Fibroblast of skin of left biceps (primary cell): ENCODE measurements around the gene CAPNS2.
"Not testable (repeated sequence)": the region's sequence is repeated elsewhere in the genome, so short reads cannot be mapped to it uniquely, and the experiment has no call there.

Experiments used
- DNase-seq, 2 experiments: peaks; one replicate each; pipeline ENCODE4 v3.0.0-alpha.2; 2013; ENCODE audit warnings: low read depth in 2 of 2

CAPNS2 gene

GRCh38 chr16:55568207-55568606, 1.7 kb downstream of the CAPNS2 start:
- DNase-seq: no peak

DNA sequence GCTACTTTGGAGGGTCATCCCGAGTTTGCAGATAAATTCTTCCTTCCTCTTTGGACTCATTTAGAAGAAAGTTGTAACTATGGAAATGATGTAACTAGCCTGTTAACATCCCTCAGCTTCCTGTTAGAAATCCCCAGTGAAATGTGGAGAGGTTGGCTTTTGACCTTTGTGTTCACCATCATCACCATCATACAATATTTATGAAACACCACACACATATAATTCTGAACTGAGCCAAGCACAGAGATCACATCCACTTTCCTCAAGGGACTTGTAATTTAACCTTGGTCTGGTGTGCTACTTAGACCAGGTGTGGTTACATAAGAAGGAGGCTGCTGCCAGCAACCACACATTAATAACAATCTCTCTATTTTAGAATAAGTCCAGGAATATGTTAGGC, 2.5 kb downstream of the CAPNS2 start:
- peak; percentile 85 to 90 for DNase-seq

DNA sequence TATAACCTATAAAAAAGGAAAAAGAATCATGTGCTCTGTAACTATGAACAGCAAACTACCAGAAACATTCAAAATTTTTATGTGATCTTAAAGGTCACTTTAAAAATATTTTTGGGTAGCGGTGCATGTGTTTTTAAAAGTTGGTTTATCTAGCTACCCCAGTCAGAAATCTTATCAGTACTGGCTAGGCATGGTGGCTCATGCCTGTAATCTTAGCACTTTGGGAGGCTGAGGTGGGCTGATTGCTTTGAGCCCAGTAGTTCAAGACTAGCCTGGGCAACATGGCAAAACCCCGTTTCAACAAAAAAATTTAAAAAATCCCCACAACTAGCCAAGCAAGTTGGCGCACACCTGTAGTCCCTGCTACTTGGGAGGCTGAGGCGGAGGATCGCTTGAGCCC, 3.7 kb downstream of the CAPNS2 start:
- DNase-seq: no peak

DNA sequence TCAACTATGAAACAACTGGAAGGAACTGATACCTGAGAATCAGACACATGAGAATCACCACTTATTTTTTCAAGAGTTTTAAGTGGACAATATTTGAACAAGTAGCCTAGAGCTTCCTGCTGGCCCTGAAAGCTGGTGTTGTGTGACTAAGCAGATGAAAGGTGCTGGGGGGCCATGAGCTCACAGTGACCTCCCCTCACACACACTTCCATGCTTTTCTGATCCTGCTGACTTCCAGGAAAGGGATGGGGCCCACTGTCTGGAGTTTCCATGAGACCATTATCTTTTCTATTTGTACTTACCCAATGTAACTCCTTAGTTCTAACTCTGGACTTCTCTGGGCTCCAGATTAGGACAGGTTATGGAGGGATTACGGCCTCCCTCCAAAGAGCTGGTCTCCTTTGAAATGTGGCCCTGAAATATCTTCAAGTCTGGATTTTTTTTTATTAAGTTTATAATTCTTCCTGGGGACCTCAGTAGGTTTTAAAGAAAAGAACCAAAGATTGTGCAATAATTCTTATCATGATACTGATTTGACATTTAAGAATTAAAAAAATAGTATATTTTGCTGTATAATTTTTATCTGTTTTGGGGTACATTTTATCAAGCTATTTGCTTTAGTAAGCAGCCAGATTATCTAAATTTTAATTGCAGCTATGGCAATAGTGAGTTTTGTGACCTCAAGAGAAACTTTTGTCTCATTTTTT, 4.9 kb downstream of the CAPNS2 start:
- DNase-seq: no peak

GRCh38 chr16:55572439-55572838, 6.0 kb downstream of the CAPNS2 start:
- no peak for DNase-seq

- DNase-seq: no peak
Measured at GRCh38 chr16:55574811-55575210, 8.3 kb downstream of the CAPNS2 start.

- no peak for DNase-seq
Measured at GRCh38 chr16:55575496-55575895, 9.0 kb downstream of the CAPNS2 start.

DNA sequence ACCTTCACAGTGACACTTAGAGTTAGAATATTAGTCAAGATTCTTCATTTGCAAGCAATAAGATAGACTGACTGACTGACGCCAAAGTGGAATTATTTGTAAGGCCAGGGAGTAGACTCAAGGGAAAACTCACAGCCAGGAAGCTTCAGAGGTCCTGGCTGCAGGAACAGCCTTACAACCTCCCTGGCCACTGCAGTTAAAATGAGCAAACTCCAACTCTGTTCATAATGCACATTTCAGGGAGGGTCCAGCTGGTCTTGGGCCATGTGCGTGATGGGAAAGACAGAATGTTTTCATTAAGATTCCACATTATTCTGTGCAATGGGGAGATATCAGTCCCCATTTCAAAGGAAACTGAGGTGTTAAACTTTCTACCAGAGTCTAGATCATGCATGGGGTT, 9.9 kb downstream of the CAPNS2 start:
- DNase-seq: no peak

DNA sequence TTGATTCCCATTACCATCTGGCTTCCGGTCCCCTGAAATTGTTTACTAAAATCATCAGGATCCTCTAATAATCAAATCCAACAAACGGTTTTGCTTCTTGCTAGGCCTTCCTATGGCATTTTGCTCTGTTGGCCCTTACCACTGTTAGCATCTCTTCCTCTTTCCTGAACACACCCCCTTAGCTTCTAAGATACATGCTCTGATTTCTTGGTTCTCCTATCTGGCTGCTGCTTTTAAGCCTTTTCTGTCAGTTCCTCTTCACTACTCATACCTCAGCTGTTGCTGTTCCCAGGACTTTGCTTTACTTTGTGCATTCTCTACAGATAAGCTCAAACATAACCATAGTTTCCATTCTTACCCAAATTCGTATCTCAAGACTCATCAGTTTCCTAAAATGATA, 11.4 kb downstream of the CAPNS2 start:
- no peak for DNase-seq

GRCh38 chr16:55585631-55586030, 19.1 kb downstream of the CAPNS2 start:
- no peak for DNase-seq

DNA sequence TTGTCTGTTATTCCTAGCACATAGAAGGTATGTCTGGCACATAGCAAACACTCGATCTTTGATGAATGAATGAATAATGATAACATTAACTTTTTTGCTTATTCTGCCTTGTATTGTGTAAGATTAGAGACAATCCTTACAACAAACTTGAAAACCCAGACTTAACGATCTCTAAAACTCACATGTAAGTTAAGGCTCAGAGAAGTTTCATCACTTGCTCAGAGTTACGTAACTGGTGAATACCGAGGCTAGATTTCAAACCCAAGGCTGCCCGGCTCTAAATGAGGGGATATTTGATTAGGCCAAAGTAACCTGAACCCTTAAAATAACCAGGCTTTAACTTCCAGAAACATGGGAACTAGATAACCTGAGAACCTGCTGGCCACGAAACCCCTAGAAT, 22.3 kb downstream of the CAPNS2 start:
- DNase-seq: no peak

DNA sequence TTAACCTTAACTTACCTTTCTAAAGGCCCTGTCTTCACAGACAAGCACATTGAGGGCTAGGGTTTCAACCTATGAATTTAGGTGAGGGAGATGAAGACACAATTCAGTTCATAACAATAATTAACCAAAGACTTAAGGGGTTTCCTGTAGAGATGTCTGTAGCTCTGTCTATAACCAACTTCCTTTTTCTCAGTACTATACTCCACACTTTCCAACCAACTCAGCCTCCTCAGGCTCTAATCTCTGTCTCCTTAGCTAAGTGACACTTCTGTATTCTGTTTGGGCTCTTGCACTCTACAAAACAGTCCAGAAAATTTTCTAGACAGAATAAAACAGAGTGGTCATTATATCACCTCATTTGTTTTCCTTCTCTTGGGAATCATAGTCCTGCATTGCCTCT, 25.8 kb downstream of the CAPNS2 start:
- DNase-seq: no peak

DNA sequence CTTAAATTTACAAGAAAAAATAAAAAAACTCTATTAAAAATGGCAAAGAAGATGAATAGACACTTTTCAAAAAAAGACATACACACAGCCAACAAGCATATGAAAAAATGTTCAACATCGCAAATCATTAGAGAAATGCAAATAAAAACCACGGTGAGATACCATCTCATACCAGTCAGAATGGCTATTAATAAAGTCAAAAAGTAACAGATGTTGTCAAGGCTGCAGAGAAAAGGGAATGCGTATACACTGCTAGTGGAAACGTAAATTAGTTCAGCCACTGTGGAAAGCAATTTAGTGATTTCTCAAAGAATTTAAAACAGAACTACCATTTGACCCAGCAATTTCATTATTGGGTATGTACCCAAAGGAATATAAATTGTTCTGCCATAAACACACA, 31.4 kb downstream of the CAPNS2 start:
- no peak for DNase-seq

DNA sequence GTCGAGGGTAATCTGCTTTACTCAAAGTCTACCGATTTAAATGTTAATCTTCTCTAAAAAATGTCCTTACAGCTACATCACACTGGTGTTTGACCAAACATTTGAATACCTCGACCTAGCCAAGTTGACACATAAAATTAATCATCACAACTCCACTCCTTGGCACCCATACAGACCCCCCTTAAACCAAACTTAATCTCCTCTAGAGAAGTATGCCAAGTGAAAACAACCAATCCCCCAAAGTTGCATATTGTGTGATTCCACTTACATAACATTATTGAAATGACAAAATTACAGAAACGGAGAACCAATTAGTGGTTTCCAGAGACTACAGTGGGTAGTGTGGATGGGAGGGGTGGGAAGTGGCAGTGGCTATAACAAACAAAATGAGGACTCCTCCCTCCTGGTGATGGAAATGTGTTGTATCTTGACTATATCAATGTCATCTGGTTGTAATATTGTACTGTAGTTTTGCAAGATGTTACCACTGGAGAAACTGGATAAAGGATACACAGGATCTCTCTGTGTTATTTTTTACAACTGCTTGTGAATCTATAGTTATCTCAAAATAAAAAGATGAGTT, 39.4 kb downstream of the CAPNS2 start:
- DNase-seq: no peak

GRCh38 chr16:55613613-55614335, 47.3 kb downstream of the CAPNS2 start:
- DNase-seq: no peak

DNA sequence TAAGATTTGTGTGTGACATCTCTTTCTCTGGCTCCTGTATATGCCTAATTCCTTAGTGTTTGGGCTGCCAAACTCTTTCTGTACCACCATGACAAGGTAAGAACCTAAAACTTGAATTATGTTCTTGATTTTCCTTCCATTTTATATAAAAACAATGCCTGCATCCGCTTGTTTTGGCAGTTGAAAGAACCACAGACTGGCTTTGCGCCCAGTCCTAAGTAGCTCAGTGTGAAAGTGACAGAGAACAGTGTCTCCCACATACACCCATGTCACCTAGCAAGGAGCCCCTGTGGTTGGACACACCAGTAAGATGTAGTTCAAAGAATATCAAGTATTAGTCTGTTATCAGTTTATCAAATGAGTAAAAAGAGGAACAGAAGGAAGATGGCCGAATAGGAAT, 48.6 kb downstream of the CAPNS2 start:
- no peak for DNase-seq

DNA sequence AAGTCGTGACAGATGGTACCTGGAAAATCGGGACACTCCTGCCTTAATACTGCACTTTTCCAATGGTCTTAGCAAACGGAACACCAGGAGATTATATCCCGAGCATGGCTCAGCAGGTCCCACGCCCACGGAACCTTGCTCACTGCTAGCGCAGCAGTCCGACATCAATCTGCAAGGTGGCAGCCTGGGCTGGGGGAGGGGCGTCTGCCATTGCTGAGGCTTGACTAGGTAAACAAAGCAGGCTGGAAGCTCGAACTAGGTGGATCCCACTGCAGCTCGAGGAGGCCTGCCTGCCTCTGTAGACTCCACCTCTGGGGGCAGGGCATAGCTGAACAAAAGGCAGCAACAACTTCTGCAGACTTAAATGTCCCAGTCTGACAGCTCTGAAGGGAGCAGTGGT, 49.2 kb downstream of the CAPNS2 start:
- not testable (repeated sequence) for DNase-seq
